Smooth muscle cell of trachea (primary cell): ENCODE data around the gene CTSV. TPM values are rescaled to one million over a fixed set of nuclear protein-coding genes. Genes with fewer than 3 reads are reported as not detected.

Experiments
- total RNA-seq: library from RNA; depleted of rRNA; stranded (reverse); fragments of >200 nt; gene quantifications from 2 replicates; pipeline ENCODE4 v1.2.1, GENCODE V29; 2014

The CTSV gene
- total RNA-seq: 0.33 and 1.5 TPM in 2 replicates

GRCh38 chr9:97038611-97039513 is at the start of gene CTSV:
TSS of gene CTSV (minus strand) at chr9:97039142. CDS start at chr9:97038043, 1,099 bp downstream.

Other genes with a start within 250 kb of the CTSV start
- 4.0 and 4.7 TPM in 2 replicates for gene ZNF782, start 184.6 kb downstream of the CTSV start, total RNA-seq
- not detected in 2 replicates for gene NUTM2G, start 110.3 kb downstream of the CTSV start, total RNA-seq